Stomach (tissue), 9 donors: ENCODE results near the gene F2RL2. TPM values are rescaled to one million over a fixed set of nuclear protein-coding genes. Genes with fewer than 3 reads are reported as not detected.

ENCODE experiments used
- DNase-seq, 2 donors: peaks; one replicate each; pipeline versions ENCODE4 v3.0.0 to v3.0.0-alpha.2; 2013 to 2019
- H3K27ac ChIP-seq, 5 donors: fragments of 200-600 bp in 4 of 5; sonication (generic) in 4 of 5; one replicate each; pipeline ENCODE4 v1.5.1; 2013 to 2019; ENCODE audit warnings: mild to moderate bottlenecking in 1 of 5, moderate library complexity in 1 of 5
- H3K27me3 ChIP-seq, 3 donors: fragments of 200-600 bp; sonication (generic); one replicate each; pipeline ENCODE4 v1.5.1; 2017 to 2019; ENCODE audit warnings: mixed run types in 1 of 3
- H3K36me3 ChIP-seq, 4 donors: fragments of 200-600 bp; sonication (generic); 1 replicate in 3 of 4; 2 replicates in 1 of 4; pipeline ENCODE4 v1.5.1; 2016 to 2019
- H3K4me1 ChIP-seq, 4 donors: fragments of 200-600 bp; sonication (generic); one replicate each; pipeline ENCODE4 v1.5.1; 2016 to 2019
- H3K4me3 ChIP-seq, 4 donors: fragments of 200-600 bp; sonication (generic) in 3 of 4; one replicate each; pipeline ENCODE4 v1.5.1; 2016 to 2019; ENCODE audit warnings: mild to moderate bottlenecking in 1 of 4
- H3K9me3 ChIP-seq, 4 donors: fragments of 200-600 bp; sonication (generic); one replicate each; pipeline ENCODE4 v1.5.1; 2016 to 2019
- CTCF ChIP-seq, 7 experiments: fragments of 450-650 bp in 4 of 7; fragments of 200-600 bp in 3 of 7; sonication (generic) in 3 of 7; IDR thresholded peaks; one replicate each; pipeline ENCODE4 v1.5.1; 2016 to 2019; ENCODE audit warnings: antibody characterized with exemption in 7 of 7, control low read depth in 2 of 7, mild to moderate bottlenecking in 1 of 7
- EP300 ChIP-seq: sonication (generic); formaldehyde crosslinking; IDR thresholded peaks from one replicate; pipeline ENCODE4 v1.6.1; 2017; ENCODE audit warnings: antibody characterized with exemption
- POLR2A ChIP-seq, 4 donors: fragments of 450-650 bp; IDR thresholded peaks; one replicate each; pipeline ENCODE4 v1.6.1; 2016; ENCODE audit warnings: antibody characterized with exemption in 4 of 4, control low read depth in 2 of 4, mild to moderate bottlenecking in 1 of 4, moderate library complexity in 1 of 4
- POLR2AphosphoS5 ChIP-seq, 3 donors: sonication (generic); formaldehyde crosslinking; IDR thresholded peaks; one replicate each; pipeline ENCODE4 v1.6.1; 2016; ENCODE audit warnings: antibody characterized with exemption in 3 of 3
- WGBS, 5 donors: extraction: QIAGEN DNeasy Blood & Tissue Kit in 3 of 5; methylation state at CpG; one replicate each; pipeline versions ENCODE4 v1.1.5 to v1.1.7; 2013 to 2018; 5-methylcytosine and 5-hydroxymethylcytosine counted together
- intact Hi-C: fragments of 100-400 bp; cut with DNase I; formaldehyde crosslinking; loops from one replicate; pipeline ENCODE4 v1.15.1; 2023; ENCODE audit warnings: low total_unique reads
- polyA plus RNA-seq, 3 donors: library from polyadenylated mRNA; stranded (reverse); fragments of 200-250 nt; gene quantifications; one replicate each; pipeline ENCODE4 v1.2.3, GENCODE V29; 2013
- total RNA-seq, 5 donors: library from RNA; depleted of rRNA; stranded (reverse); fragments of >200 nt; gene quantifications; one replicate each; pipeline versions ENCODE4 v1.1.0 to v1.2.3, GENCODE V29; 2014 to 2016
- donor health status: healthy with polysubstance abuse.
- donor health status: Bipolar disorder and iron deficiency.
- donor health status: healthy.

Gene F2RL2
- total and polyA plus RNA-seq, 8 donors: 0.29 to 4.6 (median 0.81) TPM; not detected in 1

- no peak overlapping the region for H3K27ac ChIP-seq
- no peak for TF ChIP-seq EP300
- no peak for TF ChIP-seq POLR2AphosphoS5 (IDR thresholded peaks at IDR 0.05)
- TF ChIP-seq CTCF (IDR thresholded peaks at IDR 0.05): no peak
- no peaks in the 10 kb centered on the region for H3K27me3 ChIP-seq
- H3K4me3 ChIP-seq: no peak overlapping the region
- H3K4me1 ChIP-seq: no peaks in the 10 kb centered on the region
- no peak for DNase-seq
- H3K9me3 ChIP-seq: no peaks in the 10 kb centered on the region
- intact Hi-C loops: no loop called here
- WGBS, 5 donors: 78 to 88% (median 87%) methylated on average over 3 of the region's 3 CpGs
- H3K36me3 ChIP-seq: peaks cover 0 to 53% (median 30%) of the 10 kb centered on the region in 4 donors
Observed at GRCh38 chr5:76595755-76596481, 27.3 kb downstream of the F2RL2 start.

GRCh38 chr5:76594107-76594506 lies 29.1 kb downstream of the F2RL2 start:
- H3K36me3 ChIP-seq: peaks cover 3 to 58% (median 30%) of the 10 kb centered on the region in 4 donors
- 79 to 92% (median 83%) methylated on average over 4 of the region's 4 CpGs for WGBS, 5 donors
- H3K9me3 ChIP-seq: no peaks in the 10 kb centered on the region
- no peaks in the 10 kb centered on the region for H3K4me1 ChIP-seq
- H3K27ac ChIP-seq: no peak overlapping the region
- TF ChIP-seq CTCF (IDR thresholded peaks at IDR 0.05): no peak
- no peak for DNase-seq
- no peaks in the 10 kb centered on the region for H3K27me3 ChIP-seq
- H3K4me3 ChIP-seq: no peak overlapping the region
- intact Hi-C loops: no loop called here

GRCh38 chr5:76592692-76593091 lies 30.5 kb downstream of the F2RL2 start:
- intact Hi-C loops: no loop called here
- TF ChIP-seq EP300: no peak
- no peak for TF ChIP-seq CTCF (IDR thresholded peaks at IDR 0.05)
- no peak for TF ChIP-seq POLR2A (IDR thresholded peaks at IDR 0.05)
- TF ChIP-seq POLR2AphosphoS5 (IDR thresholded peaks at IDR 0.05): no peak
- Histone ChIP-seq H3K27me3 (no peaks in the 10 kb centered on the region), H3K9me3 (no peaks in the 10 kb centered on the region), H3K27ac (no peak overlapping the region), H3K4me3 (no peak overlapping the region), H3K4me1 (no peaks in the 10 kb centered on the region), H3K36me3 (peaks cover 3 to 56% (median 28%) of the 10 kb centered on the region in 4 donors)
- no peak for DNase-seq
- 63 to 85% (median 72%) methylated on average over 3 of the region's 3 CpGs for WGBS, 5 donors

GRCh38 chr5:76591366-76591765 lies 31.8 kb downstream of the F2RL2 start:
- Histone ChIP-seq H3K27me3 (no peaks in the 10 kb centered on the region), H3K27ac (no peak overlapping the region), H3K36me3 (peaks cover 0 to 42% (median 18%) of the 10 kb centered on the region in 4 donors), H3K4me3 (no peak overlapping the region), H3K9me3 (no peaks in the 10 kb centered on the region), H3K4me1 (no peaks in the 10 kb centered on the region)
- intact Hi-C loops: no loop called here
- 97 to 99% (median 99%) methylated on average over 3 of the region's 3 CpGs for WGBS, 5 donors
- TF ChIP-seq CTCF (IDR thresholded peaks at IDR 0.05) (no peak), EP300 (no peak), POLR2A (IDR thresholded peaks at IDR 0.05) (no peak), POLR2AphosphoS5 (IDR thresholded peaks at IDR 0.05) (no peak)
- DNase-seq: no peak
